GM19395 (cell line): ENCODE results near the gene ZNF888.
"Not testable (repeated sequence)": the region's sequence is repeated elsewhere in the genome, so short reads cannot be mapped to it uniquely, and the experiment has no call there.

Source experiments
- ATAC-seq: cut with Tn5 transposase; IDR thresholded peaks from one replicate; pipeline ENCODE4 v1.9.1; 2021; ENCODE audit warnings: mild to moderate bottlenecking, moderate library complexity; ENCODE audit not compliant: unreplicated experiment

Gene ZNF888

GRCh38 chr19:52880895-52881389 lies 42.3 kb downstream of the ZNF888 start:
- no peak for ATAC-seq

- not testable (repeated sequence) for ATAC-seq
Observed at GRCh38 chr19:52872996-52873395, 50.2 kb downstream of the ZNF888 start.

GRCh38 chr19:52871466-52871865 lies 51.8 kb downstream of the ZNF888 start:
- no peak for ATAC-seq

- not testable (repeated sequence) for ATAC-seq
Observed at GRCh38 chr19:52868031-52868430, 55.2 kb downstream of the ZNF888 start.

- ATAC-seq, result peak; percentile 98
Observed at GRCh38 chr19:52857378-52858191, 65.6 kb downstream of the ZNF888 start, which contains the start of gene ZNF468. Gene ZNF468 (minus strand): TSS chr19:52857619. CDS start chr19:52854272, 3,347 bp downstream.

- ATAC-seq, result peak; percentile 12
Observed at GRCh38 chr19:52856540-52857377, 66.5 kb downstream of the ZNF888 start.
